Measurements from ENCODE around the gene STX10. TPM values are rescaled to one million over a fixed set of nuclear protein-coding genes. Genes with fewer than 3 reads are reported as not detected.
A peak's percentile ranks its signal among the peaks of the same experiment; 100 is the strongest.

STX10 gene
- total and polyA plus RNA-seq, 9 of the 15 experiments (the other 6 are each of a cell fraction or from before 2014, with no cell fraction given) = 0.51 to 66.3 (median 31.0) TPM

GRCh38 chr19:13150187-13150930, at the start of gene STX10, which contains the start of gene IER2 (continued):
- TF ChIP-seq E2F1 (CRISPR knock-in tag; IDR thresholded peaks at IDR 0.05) (no peak), EHMT2 (IDR thresholded peaks at IDR 0.05) (no peak), THRAP3 (IDR thresholded peaks at IDR 0.05; ENCODE audit: borderline replicate concordance) (0 out of 2 replicates have a peak, but pooled peaks have one; percentile 38), POLR2AphosphoS5 (IDR thresholded peaks at IDR 0.05; ENCODE audit: control insufficient read depth, insufficient read depth, low read depth, low read length) (peak; percentile 67; the same call in 1 of the 2 replicates), ZC3H8 (IDR thresholded peaks at IDR 0.05) (no peak), TBP (optimal IDR thresholded peaks at IDR 0.05; ENCODE audit: low read depth, low read length) (no peak), BACH1 (tag; IDR thresholded peaks at IDR 0.05) (no peak), CCNT2 (IDR thresholded peaks at IDR 0.05; ENCODE audit: borderline replicate concordance, extremely low read depth, insufficient read length, low read depth, low read length) (peak; percentile 56), ZNF282 (CRISPR knock-in tag; IDR thresholded peaks at IDR 0.05) (no peak), KLF13 (tag; IDR thresholded peaks at IDR 0.05; ENCODE audit: borderline replicate concordance, low read depth) (peak; percentile 84; the same call in 1 of the 2 replicates), HDAC1 (IDR thresholded peaks at IDR 0.05) (peak in 1 of 2 experiments; percentile 78; a peak in 1 of 4 replicates), L3MBTL2 (IDR thresholded peaks at IDR 0.05) (peak; percentile 61), MAFF (IDR thresholded peaks at IDR 0.05; ENCODE audit: low read length) (no peak)
- TF ChIP-seq, protein P1, sequence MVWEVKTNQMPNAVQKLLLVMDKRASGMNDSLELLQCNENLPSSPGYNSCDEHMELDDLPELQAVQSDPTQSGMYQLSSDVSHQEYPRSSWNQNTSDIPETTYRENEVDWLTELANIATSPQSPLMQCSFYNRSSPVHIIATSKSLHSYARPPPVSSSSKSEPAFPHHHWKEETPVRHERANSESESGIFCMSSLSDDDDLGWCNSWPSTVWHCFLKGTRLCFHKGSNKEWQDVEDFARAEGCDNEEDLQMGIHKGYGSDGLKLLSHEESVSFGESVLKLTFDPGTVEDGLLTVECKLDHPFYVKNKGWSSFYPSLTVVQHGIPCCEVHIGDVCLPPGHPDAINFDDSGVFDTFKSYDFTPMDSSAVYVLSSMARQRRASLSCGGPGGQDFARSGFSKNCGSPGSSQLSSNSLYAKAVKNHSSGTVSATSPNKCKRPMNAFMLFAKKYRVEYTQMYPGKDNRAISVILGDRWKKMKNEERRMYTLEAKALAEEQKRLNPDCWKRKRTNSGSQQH (CRISPR knock-in tag; IDR thresholded peaks at IDR 0.05) = no peak

Measured in K562 (cell line).